HG03558 (cell line): ENCODE data around the gene PRICKLE2.

Source experiments
- ATAC-seq: cut with Tn5 transposase; IDR thresholded peaks from one replicate; pipeline ENCODE4 v1.9.1; 2021; ENCODE audit warnings: moderate number of reproducible peaks; ENCODE audit not compliant: unreplicated experiment; ENCODE audit errors: extremely low read depth

PRICKLE2 gene

GRCh38 chr3:64254443-64254842, 29.2 kb upstream of the PRICKLE2 start:
- no peak for ATAC-seq

GRCh38 chr3:64253689-64254088, 28.4 kb upstream of the PRICKLE2 start:
- ATAC-seq = no peak

- no peak for ATAC-seq
Measured at GRCh38 chr3:64251019-64251418, 25.8 kb upstream of the PRICKLE2 start.

- no peak for ATAC-seq
Measured at GRCh38 chr3:64247991-64248646, 22.9 kb upstream of the PRICKLE2 start.

DNA sequence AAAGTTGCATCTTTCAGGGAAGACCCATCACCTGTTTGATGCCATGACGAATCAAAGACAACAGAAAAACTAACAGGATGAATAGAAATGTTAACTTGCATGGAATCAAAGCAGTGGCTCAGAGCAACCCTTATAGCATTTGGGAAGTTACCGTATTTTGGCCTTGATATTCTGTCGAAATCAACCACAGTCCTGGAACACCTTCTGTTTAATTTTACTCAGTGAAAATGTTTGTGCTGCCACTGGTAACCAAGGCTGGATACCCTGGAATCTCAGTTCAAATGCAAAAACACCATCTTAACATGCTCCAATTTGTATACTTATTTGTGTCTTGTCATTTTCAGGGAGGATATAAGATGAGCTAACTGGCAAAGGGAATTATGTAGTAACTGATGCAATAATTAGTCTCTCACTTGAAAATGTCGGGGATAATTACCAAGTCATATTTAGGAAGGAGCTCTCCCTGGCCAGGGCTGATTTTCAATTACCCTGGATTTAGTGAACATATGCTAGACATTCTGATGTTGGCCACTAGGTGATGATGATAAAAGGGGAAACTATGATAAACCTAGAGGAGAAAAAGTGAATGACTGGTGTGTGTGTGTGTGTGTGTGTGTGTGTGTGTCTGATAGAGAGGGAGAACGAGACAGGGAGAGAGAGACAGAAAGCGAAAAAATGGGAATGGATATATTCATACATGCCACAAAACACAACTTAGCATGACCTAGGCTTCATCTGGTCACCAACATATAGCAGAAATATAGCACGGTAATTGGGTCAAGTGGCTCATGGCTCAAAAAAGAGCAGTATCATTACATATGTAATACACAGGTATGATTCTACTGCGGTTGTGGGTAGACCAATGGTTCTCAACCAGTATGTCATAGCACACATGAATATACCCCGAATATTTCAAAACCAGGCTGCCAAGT, 19.0 kb upstream of the PRICKLE2 start:
- ATAC-seq = no peak

DNA sequence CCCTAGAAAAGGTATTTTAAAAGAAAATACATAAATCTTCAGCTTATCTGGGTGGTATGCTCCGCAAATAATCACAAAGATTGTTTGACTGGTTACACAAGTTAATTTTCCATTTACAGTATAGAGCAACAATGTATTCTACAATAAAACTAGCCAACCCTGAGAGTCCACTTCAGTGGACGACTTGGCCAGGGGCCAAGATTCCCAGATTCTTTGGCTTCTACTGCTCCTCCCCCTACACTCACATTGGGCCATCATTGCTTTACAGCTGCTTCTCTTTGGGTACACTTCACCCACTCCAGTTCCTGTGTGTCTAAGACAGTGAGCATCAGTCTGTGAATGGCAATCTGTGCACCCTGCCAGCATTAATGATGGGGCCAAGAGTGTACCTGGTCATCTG, 17.2 kb upstream of the PRICKLE2 start:
- no peak for ATAC-seq

DNA sequence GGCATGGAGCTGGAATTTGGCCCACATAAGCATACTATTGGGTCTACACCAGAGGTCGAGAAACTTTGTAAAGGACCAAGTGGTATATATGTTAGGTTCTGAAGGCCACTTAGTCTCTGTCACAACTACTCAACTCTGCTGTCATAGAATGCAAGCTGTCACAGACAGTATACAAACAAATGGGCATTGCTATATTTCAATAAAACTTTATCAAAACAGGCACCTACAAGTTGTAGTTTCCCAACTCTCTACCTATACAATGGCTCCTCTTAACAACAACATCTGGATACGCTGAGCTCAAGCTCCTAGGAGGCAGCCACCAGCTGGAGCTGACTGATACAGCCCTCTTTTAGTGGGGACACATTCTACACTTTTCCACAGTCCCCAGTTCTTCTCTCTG, 15.7 kb upstream of the PRICKLE2 start:
- ATAC-seq = no peak

- no peak for ATAC-seq
Measured at GRCh38 chr3:64240396-64240795, 15.1 kb upstream of the PRICKLE2 start.

GRCh38 chr3:64239841-64240240, 14.6 kb upstream of the PRICKLE2 start:
- ATAC-seq = no peak

- no peak for ATAC-seq
Measured at GRCh38 chr3:64238971-64239667, 13.9 kb upstream of the PRICKLE2 start.

DNA sequence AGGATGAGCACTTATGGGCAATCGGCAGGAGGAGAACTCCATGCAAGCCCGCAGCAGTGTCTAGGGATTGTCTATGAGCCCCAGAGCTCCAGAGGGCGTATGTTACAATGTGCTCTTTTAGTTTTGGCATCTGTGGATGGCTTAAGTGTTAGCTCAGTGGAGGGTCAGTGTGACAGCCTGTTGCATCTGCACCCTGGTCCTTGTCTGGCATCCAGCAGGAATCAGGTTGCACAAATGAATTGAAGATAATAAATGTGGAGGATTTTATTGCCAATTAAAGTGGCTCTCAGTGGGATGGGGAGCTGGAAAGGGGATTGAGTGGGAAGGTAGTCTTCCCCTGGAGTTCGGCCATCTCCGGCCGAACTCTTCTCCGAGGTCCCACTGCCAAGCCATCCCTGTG, 11.8 kb upstream of the PRICKLE2 start:
- ATAC-seq = no peak

GRCh38 chr3:64235605-64236004, 10.3 kb upstream of the PRICKLE2 start:
- no peak for ATAC-seq

GRCh38 chr3:64234571-64234970, 9.3 kb upstream of the PRICKLE2 start:
- no peak for ATAC-seq

DNA sequence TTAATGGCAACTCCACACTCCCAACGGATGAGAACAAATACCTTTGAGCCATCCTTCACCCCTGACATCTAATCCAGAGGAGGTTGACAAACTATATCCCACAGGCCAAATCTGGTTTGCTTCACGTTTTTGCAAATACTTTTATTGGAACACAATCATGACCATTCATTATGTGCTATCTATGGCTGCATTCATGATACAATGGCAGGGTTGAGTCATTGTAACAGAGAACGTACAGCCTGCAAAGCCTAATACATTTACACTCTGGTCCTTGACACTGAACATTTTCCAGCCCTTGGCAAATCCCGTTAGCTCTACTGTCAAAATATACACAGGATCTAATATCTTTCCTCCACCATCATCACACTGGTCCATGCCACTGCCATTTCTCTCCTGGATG, 7.6 kb upstream of the PRICKLE2 start:
- no peak for ATAC-seq

DNA sequence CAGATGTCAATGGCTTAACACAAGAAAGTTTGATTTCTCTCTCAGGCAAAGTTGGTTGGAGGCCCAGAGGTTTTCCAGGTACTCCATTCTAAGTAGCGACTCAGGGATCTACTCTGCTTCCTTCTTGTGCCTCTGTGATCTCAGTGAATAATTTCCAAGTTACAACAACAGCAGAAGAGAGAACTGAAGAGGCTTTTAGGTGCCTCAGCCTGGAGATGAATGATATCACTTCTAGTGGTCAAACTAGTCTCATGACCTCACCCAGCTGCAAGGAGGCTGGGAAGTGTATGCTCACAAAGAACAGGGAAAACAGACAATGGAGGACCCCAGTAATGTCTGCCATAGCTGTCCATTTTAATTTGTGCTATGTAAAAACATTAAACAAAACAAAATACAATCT, 4.6 kb upstream of the PRICKLE2 start:
- no peak for ATAC-seq

DNA sequence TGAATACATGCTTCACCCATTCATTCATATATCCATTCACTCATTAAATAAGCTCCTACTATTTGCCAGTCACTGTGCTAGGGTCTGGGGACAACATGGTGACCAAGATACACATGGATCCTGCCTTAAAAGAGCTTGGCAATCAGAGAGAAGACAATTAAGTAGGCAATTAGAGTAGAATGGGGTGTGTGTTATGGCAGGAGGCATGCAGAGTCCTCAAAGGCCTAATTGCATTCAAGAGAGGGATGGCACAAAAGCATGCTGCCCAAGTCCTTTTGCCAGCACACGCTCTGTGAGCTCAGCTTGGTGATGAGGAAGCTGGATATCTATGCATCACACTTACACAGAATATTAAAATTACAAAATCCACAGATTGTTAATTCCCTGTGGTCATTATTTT, 2.8 kb upstream of the PRICKLE2 start:
- no peak for ATAC-seq

- ATAC-seq = no peak
Measured at GRCh38 chr3:64226730-64227129, 1.5 kb upstream of the PRICKLE2 start.

- ATAC-seq = no peak
Measured at GRCh38 chr3:64225695-64226499, 631 bp upstream of the PRICKLE2 start.

GRCh38 chr3:64223791-64224745, 1.2 kb downstream of the PRICKLE2 start:
- no peak for ATAC-seq
